Retina (tissue), 1 donor: Measurements from ENCODE around the gene PARD3B.

Source experiments
- DNase-seq: peaks from one replicate; pipeline ENCODE4 v3.0.0-alpha.2; 2016

Gene PARD3B

DNA sequence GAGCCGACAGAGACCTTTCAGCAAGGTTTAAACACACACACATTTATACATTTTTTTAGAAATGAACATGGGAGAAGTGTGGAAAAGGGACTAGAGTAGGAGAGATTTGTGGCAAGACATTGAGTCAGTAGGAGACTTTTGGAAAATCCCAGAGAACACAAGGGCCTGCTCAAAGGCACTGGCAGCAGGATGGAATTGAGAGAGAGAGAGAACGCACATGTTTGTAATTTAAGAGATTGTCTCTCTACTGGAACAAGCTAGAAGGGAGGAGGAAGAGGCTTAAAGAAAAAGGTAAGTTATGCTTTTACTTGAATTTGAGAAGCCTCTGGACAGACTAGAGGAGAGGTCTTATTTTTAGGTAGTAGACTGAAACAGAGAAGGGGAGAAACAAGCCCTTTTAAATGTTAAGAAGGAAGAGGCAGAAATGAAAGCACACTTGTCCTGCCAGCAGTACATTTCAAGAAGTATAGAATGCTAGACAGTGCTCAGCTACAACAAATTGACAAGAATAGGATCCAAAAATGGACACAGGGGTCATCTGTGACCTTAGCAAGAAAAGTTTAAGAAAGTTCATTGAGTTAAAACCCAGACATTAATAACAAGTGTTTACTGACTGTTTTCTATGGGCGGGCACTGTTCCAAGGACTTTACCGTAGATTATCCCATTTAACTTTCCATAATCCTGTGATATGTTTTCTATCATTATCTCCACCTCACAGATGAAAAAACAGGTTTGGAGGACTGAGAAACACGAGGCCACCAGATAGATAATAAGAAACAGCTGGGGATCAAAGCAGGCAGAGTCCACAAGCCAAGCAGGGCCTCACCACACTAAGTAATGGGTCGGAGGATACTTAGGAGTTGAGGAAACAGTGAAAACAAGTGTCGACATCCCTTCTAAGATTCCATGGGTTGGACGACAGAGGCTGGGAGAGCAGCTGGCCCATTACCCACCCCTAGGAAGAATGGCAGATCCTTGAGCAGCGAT is 830.5 kb downstream of the PARD3B start:
- DNase-seq, result no peak

DNA sequence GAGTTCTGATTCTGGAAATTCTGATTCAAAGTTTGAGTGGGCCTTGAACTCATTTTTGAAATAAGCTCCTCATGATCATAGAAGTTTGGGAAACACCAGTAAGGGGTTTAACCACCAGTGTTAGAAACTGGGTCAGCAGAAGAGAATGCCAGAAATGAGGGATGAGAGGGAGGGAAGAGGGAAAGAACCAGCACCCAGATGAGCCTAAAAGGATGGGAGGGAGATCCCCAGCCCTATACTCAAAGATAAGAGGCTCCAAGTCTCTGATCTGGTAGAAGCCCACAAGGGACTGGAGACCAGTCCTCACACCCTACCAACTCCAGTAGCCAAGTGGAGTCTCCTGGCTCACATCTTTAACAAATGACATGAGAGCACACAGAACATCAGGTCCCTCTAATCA is 832.0 kb downstream of the PARD3B start:
- DNase-seq, result no peak

DNA sequence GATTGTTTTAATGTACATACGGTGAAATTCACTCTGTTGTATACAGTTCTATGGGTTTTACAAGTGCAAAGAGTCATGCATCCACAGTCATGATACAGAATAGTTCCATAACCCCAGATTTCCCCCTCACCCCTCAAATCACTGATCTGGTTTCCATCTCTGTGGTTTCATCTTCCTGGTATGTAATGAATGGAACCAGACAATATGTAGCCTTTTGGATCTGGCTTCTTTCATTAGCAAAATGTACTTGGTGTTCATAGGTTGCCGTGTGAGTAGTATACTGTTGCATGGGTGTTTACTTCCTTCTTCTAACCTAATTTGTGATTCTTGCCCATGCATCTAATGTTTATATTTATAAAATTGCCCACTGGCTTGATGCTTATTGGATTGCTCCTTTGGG is 838.3 kb downstream of the PARD3B start:
- DNase-seq, result no peak

DNA sequence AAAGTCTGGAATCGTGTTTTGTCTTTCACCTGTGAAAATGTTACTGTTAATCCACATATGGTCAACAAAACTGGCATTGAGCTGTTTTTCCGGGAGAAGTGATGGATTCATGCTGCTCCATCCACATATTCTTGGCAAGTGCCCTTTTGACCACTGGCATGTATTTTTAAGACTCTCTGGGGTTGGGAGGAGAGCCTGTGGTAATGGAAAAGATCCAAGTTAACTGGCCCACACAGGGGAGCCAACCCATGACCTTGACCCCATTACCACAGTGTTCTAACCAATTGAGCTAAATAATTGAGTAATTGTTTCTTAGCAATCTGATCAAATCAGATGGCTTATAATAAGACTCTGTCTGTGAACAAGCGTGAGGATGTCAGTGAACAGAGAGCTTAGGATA is 840.8 kb downstream of the PARD3B start:
- DNase-seq, result no peak

DNA sequence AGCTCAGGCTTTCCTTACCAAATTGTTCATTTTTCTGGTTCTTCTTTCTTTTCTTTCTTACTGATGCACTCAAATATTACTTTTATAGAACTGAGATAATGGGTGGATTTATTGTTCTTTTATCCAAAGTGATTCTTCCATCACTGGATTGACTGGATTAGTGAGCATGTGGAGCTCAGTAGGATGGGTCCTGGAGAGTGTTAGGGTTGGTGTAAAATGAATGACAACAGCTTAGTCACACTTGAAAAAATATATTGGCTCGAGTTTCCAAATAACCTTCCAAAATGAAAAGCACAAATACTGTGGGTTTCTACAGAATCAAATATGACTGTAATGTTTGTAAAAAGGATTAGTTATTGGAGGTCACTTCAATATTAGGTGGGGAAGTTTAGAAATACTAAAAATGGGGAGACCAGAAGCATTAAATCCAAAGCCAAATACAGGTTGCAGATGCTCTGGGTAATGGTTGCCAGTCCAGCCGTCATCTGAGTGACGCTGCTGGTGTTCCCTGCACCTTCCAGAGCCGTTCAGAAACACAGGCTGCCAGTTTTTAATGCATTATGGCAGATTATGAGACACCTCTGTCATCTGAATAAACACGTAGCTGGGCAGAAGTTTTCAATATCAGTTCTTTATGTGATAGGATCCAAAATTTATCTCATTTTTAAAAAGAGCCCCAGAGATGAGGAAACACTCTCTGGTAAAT is 842.2 kb downstream of the PARD3B start:
- DNase-seq, result no peak

DNA sequence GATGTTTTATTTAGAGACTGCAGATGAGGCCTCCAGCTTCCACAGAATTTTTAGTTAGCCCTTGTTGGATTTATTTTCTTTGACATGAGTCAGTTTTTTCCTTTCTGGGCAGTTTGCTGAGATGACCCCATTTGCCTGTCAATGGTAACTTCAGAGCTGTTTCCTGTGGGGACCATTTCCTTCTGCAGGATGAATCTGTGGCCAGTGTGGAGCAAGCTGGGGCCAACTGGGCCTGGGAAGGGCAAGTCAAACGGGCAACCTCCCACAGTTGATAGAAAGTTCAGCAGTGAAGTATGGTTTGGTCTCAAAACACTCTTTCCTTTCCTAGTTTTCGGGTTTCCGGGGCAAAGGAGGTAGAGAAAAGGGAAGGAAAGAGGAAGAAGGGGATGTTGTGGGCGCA is 845.6 kb downstream of the PARD3B start:
- DNase-seq, result no peak

DNA sequence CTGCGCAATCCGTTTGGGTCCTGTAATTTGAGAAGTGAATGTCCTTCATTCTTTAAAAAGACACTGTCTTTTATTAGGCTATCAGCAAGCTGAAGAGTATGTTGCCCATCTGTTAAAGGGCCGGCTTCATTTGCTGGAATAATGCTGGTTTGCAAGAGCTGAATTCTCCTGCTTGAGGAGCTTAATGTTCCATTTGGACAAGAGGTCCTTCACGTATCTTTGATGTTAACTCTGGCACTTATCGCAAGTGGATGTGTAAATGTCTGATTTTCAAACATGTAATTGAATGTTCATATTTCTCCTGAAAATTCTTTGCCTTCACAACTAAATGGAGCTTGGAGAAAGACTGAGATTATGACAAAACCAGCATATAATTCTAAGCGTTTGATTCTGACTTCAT is 856.2 kb downstream of the PARD3B start:
- DNase-seq, result no peak

DNA sequence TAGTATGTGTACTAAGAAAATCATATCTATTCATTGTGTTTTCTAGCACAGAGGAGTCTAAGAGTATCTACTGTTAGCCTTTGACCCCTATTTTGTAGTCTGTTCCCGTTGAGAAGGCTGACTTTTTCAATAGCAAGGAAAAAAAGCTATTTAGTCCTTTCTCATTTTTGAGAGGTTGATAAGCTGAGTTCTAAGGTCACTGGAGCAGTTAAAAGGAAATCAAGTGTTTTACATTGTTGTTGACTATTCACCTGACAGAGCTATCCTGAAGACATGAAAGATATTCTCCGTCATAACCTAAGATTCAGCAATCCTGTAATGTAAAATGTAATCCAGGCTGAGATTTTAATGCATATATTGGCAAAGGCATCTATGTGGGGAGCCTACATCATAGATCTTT is 856.7 kb downstream of the PARD3B start:
- DNase-seq, result no peak

DNA sequence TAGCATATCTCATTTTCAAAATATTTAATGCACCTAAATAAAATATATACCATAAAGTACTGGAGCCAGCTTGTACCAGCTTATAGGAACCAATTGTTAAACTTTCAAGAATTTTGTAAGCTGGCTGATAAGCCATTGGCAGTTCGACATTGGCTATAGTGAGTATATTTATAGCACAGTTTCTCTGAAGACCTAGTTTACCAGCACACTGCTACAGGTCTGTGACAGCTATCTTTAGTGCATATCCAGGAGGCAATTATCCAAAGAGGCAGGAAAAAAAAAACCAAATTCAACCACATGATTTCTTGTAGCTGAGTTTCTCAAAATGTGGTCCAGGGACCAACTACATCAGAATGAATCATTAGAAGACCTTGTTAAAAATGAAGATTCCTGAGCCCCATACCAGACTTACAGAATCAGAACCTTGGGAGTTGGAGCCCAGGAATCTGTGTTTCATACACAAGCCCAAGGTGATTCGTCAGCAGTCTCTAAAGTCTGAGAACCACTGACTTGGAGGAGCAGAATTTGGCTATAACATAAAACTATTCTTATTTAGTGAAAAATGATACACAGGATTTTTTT is 858.1 kb downstream of the PARD3B start:
- DNase-seq, result no peak

DNA sequence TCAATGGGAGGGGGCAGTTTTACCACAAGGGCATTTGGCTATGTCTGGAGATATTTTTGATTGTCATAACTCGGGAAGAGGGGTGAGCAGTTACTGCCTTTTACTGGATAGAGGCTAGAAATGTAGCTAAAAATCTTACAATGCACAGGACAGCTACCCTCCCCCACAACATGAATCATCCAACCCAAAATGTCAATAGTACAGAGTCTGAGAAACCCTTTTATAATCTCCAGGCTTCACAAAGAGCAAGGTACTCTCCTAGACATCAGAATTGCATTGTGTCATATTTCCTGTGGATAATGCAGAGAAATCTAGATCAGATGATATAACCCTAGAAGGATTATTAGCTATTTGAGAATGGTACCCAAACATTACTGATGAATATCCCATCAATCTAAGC is 859.9 kb downstream of the PARD3B start:
- no peak for DNase-seq

DNA sequence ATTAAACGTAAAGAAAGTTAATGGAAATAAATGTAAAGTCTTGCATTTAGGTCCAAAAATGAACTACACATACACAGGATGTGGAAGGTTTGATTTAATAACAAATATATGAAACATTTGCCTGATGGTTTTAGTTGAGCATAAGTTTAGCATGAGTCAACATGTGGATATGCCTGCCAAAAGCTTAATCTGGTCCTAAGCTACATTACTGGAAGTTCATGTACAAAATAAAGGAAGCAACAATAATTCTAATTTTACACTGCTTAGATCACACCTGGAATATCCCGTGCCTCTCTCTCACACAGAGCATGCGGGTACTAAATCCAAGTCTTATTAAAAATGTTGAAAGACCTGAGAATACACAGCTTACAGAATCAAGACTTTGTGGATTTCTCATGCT is 860.5 kb downstream of the PARD3B start:
- DNase-seq, result no peak

DNA sequence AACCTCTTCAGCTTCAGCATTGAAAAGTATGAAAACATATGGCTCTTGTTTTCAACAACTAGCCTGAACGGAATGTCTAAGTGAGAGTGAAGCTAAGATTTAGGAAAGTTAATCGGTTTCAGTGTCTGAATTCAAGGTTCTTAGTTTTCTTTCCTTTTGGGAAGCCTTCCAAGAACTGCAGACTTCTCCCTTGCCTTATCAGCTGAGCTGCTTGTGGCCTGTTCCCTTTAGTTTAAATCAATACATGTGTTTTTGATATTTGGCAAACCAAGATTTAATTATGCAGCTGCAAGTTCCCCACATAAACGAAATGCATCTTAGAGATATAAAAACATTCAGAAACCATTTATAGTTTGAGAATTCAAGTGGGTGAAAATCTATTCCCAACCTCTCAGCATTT is 862.7 kb downstream of the PARD3B start:
- no peak for DNase-seq

DNA sequence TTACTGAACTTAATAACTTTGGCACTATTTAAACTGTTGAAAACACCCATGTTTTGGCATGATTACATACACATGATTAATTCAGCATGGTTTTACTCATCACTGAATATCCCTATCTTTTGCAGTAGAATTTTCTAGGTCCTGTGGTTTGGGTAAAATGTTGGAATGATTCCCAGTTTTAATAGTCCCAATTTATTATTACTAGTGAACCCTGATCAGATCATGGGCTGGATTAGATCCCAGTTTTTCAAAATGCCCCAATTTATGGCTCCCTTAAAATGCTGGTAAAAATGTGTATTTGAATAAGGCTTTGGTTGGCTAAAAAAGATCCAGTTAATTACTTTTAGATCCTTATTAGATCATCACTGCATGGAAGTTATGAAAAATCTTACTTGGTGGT is 863.4 kb downstream of the PARD3B start:
- DNase-seq, result no peak

DNA sequence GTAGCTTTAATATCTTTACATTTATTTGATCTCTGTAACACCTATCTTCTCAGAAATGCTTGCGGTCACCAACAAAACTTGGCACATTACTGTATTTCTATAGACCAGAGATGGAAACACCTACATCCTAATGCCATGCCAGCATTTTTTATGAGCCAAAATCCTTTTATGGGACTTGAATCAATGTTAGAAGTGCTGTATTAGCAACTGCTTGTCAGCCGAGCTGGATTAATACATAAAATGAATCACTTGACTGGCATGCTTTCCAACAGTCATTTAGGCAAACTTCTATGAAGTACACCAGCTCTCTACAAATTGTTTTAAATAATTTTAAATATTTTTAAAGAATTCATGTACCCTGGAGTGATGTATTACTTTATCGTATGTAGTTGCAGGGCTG is 864.1 kb downstream of the PARD3B start:
- no peak for DNase-seq

DNA sequence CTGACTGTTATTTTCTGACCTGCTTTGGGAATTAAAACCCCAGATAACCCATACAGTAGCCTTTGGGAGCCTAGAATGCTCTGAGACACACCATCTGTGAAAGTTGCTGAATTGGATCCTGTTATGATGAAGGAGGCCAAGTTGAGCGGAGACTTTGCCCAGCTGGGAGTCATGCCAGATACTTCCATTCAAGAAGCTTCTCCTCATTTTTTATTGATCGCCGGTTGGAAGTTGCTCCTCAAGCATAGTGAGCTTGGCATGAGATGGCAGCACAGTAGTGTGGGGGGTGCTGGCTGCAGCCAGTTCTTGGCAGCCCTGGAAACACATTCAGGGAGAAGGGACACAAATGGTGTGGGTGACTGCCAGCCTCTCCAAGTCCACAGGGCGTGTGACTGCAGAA is 866.3 kb downstream of the PARD3B start:
- no peak for DNase-seq

DNA sequence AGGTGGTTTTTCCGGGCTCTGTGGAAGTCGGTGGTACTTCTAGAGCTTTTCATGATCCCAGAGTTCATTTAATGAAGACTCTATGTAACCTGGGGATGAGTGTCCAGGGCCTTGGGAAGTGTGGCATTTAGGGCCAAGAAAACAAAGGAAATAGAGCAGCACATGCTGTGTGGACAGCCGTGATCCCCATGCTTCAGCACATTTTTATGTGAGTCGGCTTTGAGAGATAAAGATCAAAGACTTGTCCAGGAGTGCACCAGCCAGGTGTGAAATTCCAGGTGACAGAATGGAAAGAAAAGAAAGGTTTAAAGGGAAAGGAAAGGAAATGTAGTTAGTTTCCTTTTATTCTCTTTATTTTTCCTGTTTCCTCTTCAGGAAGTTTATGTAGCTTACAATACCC is 879.1 kb downstream of the PARD3B start:
- DNase-seq, result no peak

DNA sequence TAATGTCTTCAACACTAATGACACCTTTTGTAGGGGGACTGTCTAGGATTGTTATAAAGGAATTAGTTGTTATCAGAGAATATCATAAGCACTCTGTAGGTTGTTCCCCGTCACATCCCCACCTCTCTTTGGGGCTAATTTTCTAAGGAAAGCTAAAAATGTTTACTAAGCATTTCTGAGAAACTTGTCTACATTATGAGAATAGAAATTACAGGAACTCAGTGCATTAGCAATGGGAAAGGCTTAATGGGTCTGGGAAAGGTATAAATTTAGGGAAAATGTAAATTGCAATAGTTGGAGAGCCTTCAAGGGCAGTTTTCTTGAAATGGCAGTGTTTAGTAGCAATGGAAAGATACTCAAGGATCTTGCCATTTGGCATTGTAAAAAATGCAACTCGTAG is 879.8 kb downstream of the PARD3B start:
- no peak for DNase-seq

DNA sequence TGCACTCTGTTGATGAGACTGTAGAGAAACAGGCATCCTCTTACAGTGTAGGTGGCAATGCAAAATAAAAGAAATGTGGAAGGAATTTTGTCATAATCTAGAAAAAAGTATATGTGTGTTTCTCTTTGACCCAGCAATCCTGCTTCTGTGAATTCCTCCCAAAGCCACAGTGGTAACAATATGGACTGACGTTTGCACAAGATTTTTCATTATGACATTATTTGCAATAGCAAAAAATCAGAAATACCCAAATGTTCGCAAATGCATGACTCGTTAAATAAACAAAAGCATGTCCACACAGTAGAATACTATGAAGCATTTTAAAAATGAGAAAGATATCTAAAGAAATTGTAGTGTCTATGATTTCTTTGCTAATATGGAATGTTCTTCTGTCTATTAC is 881.8 kb downstream of the PARD3B start:
- no peak for DNase-seq

DNA sequence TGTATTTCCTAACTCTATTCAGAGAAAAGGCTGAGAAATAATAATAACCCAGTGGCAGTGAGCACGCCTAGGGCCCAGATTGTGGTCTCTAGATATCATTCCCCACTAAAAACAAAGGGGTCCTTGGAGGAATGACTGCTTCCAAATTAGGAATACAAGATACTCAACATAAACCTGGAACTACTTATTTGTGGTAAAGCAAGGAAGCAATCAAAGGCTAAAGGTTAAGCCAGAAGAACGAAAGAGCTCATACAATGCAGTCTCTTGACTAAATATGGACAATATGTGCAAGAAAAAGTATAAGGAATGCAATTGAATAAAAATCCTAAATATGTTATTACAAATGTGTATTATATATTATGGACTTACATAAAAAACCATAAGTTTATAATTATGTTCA is 883.5 kb downstream of the PARD3B start:
- no peak for DNase-seq

DNA sequence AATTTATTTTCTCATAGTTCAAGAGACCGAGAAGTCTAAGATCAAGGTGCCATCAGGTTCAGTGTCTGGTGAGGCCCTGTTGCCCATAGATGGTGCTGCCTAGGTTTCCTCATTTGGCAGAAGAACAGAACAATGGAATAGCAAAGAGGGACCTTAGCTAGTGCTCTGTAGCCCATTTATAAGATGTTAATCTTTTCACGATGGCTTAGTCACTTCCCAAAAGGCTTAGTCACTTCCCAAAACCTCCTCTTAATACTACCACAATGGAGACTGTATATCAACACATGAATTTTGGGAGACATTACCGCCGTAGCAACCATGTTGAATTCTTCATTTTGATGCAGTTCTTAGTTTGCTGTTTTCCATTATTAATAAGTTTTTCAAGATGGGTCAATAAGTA is 890.7 kb downstream of the PARD3B start:
- DNase-seq, result no peak

DNA sequence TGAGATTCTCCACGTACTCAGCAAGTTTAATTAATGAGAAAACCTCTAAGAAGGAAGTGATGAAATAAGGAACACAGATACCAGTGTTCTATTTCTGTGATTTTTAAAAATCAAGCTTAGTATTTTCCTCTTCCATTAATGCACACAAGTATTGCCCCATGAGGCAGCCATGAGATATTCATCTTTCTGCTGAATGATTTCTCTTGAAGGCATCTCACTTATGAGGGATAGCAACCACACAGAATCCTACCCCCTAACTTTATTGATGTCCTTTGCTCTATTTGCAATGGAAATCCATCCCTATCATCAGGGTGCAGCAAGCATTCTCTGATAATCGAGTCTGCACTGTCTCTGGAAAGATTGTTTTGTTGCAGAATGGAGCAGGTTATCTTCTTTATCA is 893.0 kb downstream of the PARD3B start:
- DNase-seq, result no peak

DNA sequence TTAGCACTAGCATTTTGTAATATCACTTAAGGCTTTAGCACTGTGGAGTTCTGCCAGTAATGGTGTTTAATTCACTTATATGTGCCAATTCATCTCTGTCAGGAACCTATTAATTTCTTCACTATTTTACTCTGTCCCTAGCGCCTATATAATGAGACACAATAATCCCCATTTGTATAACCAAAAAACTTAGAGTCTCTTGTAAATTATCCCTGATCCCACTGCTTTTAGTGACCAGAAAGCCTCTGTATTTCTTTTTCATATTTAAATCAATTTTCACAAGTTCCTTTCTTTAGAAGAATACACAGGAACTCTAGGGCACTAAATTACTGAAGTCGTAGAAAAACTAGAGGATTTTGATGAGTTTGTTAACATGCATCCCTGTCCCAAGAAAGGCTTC is 894.3 kb downstream of the PARD3B start:
- no peak for DNase-seq

DNA sequence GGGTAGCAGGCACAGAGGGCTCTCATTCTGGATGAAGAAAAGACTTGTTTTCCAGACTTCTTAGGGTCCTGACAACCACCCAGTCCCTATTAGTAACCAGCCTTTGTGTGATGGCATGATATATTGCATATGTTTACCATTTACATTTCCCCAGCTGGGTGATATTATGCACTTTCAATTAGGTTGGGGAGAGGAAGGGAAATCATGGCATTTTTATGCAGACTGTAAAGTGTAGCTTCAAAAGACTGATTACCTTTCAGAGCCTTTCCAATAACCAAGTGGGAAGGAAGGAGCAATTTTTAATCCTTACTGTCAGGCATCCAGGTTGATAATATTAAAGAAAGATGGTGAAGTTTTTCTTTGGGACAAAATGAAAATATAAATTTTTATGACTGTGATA is 896.2 kb downstream of the PARD3B start:
- DNase-seq, result no peak

DNA sequence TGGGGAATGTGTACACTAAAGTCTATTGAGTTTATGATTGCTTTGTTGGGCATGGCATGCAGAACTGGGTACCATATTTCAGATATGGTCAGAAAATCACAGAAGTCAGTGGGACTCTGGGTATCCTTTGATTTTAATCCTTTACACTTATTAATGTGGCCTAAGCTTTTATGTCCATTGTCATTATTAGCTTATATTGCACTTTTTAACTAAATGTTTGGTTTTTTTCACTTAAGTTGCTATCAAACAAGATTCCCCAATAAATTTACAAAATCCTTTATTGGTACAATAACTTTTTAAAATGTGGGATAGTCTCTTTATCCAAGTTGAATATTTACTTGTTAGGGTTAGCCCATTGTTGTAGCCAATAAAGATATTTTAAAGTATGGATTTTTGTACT is 902.9 kb downstream of the PARD3B start:
- DNase-seq, result no peak
